Endodermal cell (in vitro differentiated cells): Measurements from ENCODE around the gene SPATA24. TPM values are rescaled to one million over a fixed set of nuclear protein-coding genes. Genes with fewer than 3 reads are reported as not detected.

Experiments used
- DNase-seq: peaks from one replicate; pipeline ENCODE4 v3.0.0-alpha.2; 2017
- H3K27ac ChIP-seq: 2 replicates; pipeline ENCODE4 v1.5.1; 2013; ENCODE audit warnings: mild to moderate bottlenecking, low read depth, low read length, moderate library complexity
- H3K27me3 ChIP-seq: 2 replicates; pipeline ENCODE4 v1.6.1; 2013; ENCODE audit warnings: mild to moderate bottlenecking, low read length, moderate library complexity; ENCODE audit not compliant: insufficient read depth, control insufficient read depth, poor library complexity, severe bottlenecking
- H3K36me3 ChIP-seq: 2 replicates; pipeline ENCODE4 v1.7.0; 2013; ENCODE audit warnings: mild to moderate bottlenecking, low read length, moderate library complexity; ENCODE audit not compliant: control insufficient read depth, insufficient read depth
- H3K4me1 ChIP-seq: one replicate; pipeline ENCODE4 v1.7.0; 2013; ENCODE audit warnings: low read length; ENCODE audit not compliant: control insufficient read depth, insufficient read depth
- H3K4me3 ChIP-seq: 2 replicates; pipeline ENCODE4 v1.5.1; 2013; ENCODE audit warnings: mild to moderate bottlenecking, low read length, moderate library complexity
- H3K9ac ChIP-seq: 2 replicates; pipeline ENCODE4 v1.6.1; 2013; ENCODE audit warnings: mild to moderate bottlenecking, low read length, moderate library complexity; ENCODE audit not compliant: poor library complexity, severe bottlenecking; ENCODE audit errors: extremely low read depth
- H3K9me3 ChIP-seq: 2 replicates; pipeline ENCODE4 v1.6.1; 2013; ENCODE audit warnings: mild to moderate bottlenecking, low read length, moderate library complexity; ENCODE audit not compliant: control insufficient read depth
- H3K27ac Mint-ChIP-seq: 2 replicates; pipeline ENCODE4 v1.8.0; 2020; ENCODE audit warnings: mixed read lengths
- H3K27me3 Mint-ChIP-seq: 2 replicates; pipeline ENCODE4 v1.8.0; 2021; ENCODE audit warnings: mild to moderate bottlenecking, mixed read lengths; ENCODE audit not compliant: insufficient read depth
- H3K36me3 Mint-ChIP-seq: 2 replicates; pipeline ENCODE4 v1.8.0; 2020; ENCODE audit warnings: low read depth, mixed read lengths
- H3K4me1 Mint-ChIP-seq: 2 replicates; pipeline ENCODE4 v1.8.0; 2020; ENCODE audit warnings: mixed read lengths
- H3K4me3 Mint-ChIP-seq: 2 replicates; pipeline ENCODE4 v1.8.0; 2020; ENCODE audit warnings: mild to moderate bottlenecking, moderate library complexity, mixed read lengths
- H3K9me3 Mint-ChIP-seq: 2 replicates; pipeline ENCODE4 v1.8.0; 2020; ENCODE audit warnings: mild to moderate bottlenecking, mixed read lengths
- WGBS, 2 experiments: methylation state at CpG; one replicate each; pipeline versions ENCODE4 v1.1.5 to v1.1.7; 2013; ENCODE audit warnings: missing lambda C conversion rate in 2 of 2, mixed read lengths in 1 of 2; ENCODE audit not compliant: insufficient coverage in 1 of 2, insufficient read length in 1 of 2; 5-methylcytosine and 5-hydroxymethylcytosine counted together
- total RNA-seq, 2 donors: library from RNA; stranded (reverse); fragmentation: NEBNext Ultra II Directional in 1 of 2; extraction: Animal tissue kit (Norgen Biotek cat#: 25700) in 1 of 2; gene quantifications; 2 replicates in 1 of 2; 3 replicates in 1 of 2; pipeline ENCODE4 v1.2.1, GENCODE V29; 2021
- TF ChIP-seq, protein P1 (sequence below): fragments of 200-600 bp; sonication (generic); conservative IDR thresholded peaks from 2 replicates; pipeline ENCODE4 v1.5.0; 2021; ENCODE audit warnings: antibody characterized with exemption, mild to moderate bottlenecking

SPATA24 gene
- total RNA-seq, 2 donors from 2014 or later: 9.8 to 10.6 TPM

DNA sequence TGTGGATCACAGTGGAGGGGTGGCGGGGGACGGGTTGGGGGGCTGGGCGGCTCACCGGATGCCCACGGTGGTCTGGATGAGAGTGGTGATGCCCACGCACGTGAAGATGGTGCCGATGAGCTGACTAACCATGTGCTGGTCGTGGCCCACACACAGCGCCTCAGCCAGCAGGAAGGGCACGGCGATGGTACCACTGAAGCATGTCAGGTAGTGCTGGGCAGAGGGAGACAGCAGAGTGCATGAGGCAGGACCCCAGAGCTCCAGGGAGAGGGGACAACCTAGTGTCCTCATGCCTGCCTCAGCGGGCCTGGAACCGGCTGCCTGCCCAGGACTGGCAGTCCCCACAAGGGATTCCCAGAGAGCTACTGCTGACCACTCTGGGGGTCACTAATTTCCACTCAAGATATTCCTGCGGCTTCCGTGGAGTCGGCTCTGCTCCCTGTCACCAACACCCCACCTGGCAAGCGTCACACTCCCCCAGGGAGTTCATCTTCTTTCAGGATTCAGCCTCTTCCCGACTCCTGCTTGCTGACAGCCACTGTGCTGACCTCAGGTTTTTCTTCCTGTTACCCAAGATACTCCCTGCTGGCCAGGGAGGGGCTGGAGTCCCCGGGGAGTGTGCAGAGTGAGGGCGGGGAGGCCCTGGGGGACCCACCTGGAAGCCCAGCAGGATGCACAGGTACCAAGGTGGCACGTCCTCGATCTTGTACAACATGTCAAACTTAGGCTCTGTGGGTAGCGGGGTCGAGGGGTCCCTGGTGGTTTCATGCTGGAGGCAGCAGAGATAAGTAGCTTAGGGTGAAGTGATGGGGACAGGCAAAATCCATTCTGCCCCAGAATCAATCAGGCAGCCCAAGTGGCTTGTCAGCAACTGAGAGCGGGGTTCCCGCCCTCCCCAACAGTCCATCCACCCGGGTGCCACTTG, 21.8 kb downstream of the SPATA24 start:
- peaks cover 6% of the 10 kb centered on the region for H3K4me1 ChIP-seq
- no peaks in the 10 kb centered on the region for H3K27me3 Mint-ChIP-seq
- DNase-seq: peak; percentile 44
- WGBS, 2 experiments: 93 to 94% methylated on average over 21 to 28 of the region's 28 CpGs
- H3K36me3 ChIP-seq: peaks cover 3% of the 10 kb centered on the region
- TF ChIP-seq, protein P1, sequence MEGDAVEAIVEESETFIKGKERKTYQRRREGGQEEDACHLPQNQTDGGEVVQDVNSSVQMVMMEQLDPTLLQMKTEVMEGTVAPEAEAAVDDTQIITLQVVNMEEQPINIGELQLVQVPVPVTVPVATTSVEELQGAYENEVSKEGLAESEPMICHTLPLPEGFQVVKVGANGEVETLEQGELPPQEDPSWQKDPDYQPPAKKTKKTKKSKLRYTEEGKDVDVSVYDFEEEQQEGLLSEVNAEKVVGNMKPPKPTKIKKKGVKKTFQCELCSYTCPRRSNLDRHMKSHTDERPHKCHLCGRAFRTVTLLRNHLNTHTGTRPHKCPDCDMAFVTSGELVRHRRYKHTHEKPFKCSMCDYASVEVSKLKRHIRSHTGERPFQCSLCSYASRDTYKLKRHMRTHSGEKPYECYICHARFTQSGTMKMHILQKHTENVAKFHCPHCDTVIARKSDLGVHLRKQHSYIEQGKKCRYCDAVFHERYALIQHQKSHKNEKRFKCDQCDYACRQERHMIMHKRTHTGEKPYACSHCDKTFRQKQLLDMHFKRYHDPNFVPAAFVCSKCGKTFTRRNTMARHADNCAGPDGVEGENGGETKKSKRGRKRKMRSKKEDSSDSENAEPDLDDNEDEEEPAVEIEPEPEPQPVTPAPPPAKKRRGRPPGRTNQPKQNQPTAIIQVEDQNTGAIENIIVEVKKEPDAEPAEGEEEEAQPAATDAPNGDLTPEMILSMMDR: no peak
- no peaks in the 10 kb centered on the region for H3K9me3 ChIP-seq
- H3K27ac ChIP-seq: no peak overlapping the region
- no peak overlapping the region for H3K9ac ChIP-seq
- peaks cover 16% of the 10 kb centered on the region for H3K4me1 Mint-ChIP-seq
- H3K27me3 ChIP-seq: no peaks in the 10 kb centered on the region
- H3K27ac Mint-ChIP-seq: no peak overlapping the region
- no peak overlapping the region for H3K4me3 Mint-ChIP-seq
- peaks cover 3% of the 10 kb centered on the region for H3K36me3 Mint-ChIP-seq
- H3K9me3 Mint-ChIP-seq: no peaks in the 10 kb centered on the region
- H3K4me3 ChIP-seq: no peak overlapping the region

DNA sequence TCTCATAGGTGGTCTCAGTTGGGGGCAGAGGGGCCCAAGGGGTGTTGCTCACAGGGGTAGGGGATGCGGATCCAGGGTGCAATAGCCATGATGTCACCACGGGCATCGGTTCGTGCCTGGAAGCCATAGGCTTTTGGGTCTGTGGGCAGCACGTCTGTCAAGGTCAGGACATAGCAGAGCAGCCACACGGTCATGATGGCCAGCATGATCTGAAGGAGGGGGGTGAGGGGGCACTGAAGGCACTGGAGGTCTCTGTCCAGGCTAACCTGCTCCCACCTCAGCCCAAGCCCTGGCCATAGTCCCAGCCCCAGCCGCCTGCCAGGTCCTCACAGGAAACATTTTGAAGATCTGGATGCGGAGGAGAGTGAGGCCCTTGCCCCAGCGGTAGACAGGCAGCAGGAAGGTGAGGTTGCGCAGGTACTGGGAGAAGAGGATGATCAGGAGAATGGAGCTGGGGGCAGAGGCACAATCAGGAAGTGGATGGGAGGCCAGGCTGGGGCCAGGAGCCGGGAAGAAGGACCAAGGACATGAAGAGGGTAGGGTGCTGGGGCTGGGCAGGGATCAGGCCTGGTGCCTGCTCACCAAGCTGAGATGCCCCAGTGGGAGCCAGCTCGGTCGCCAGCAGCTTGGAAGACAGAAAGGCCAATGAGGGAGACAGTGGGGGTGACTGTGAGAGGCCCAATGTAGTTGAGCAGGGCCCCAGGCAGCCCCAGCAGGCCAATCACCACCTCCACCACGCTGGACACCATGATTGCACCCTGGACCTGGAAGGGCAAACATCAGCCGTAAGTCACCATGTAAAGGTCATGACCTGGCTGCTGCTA, 24.1 kb downstream of the SPATA24 start:
- H3K9me3 Mint-ChIP-seq: peaks cover 2% of the 10 kb centered on the region
- H3K36me3 Mint-ChIP-seq: peaks cover 8% of the 10 kb centered on the region
- H3K27me3 Mint-ChIP-seq: no peaks in the 10 kb centered on the region
- peaks cover 16% of the 10 kb centered on the region for H3K4me1 Mint-ChIP-seq
- Histone ChIP-seq H3K4me1 (peaks cover 6% of the 10 kb centered on the region), H3K9ac (no peak overlapping the region), H3K36me3 (peaks cover 3% of the 10 kb centered on the region), H3K27me3 (no peaks in the 10 kb centered on the region), H3K27ac (no peak overlapping the region), H3K9me3 (no peaks in the 10 kb centered on the region), H3K4me3 (no peak overlapping the region)
- DNase-seq: peak; percentile 39
- TF ChIP-seq, protein P1: no peak
- H3K27ac Mint-ChIP-seq: no peak overlapping the region
- no peak overlapping the region for H3K4me3 Mint-ChIP-seq
- WGBS, 2 experiments: 94 to 95% methylated on average over 9 to 15 of the region's 15 CpGs

DNA sequence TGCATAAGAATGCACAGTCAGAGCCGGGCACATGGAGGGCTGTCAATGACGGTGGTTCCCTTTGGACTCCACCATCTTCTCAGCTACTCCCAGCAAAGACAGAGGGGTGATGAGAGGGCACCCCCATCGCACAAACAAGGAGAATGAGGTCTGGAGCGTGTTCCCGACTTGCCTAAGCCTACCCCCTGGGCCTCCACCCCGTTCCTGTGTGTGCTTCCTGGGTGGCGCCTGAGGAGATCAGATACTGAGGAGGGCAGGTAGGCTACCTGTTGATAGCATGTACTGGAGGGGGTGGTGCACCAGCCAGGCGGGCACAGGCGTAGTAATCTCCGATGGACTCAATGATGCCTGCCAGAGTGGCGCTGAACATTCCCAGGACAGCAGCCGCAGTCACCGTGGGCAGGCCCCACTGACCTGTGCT, 24.9 kb downstream of the SPATA24 start:
- Histone ChIP-seq H3K27ac (no peak overlapping the region), H3K9me3 (no peaks in the 10 kb centered on the region), H3K27me3 (no peaks in the 10 kb centered on the region), H3K4me1 (peaks cover 6% of the 10 kb centered on the region), H3K9ac (no peak overlapping the region), H3K36me3 (peaks cover 3% of the 10 kb centered on the region), H3K4me3 (no peak overlapping the region)
- Mint-ChIP-seq H3K4me3 (no peak overlapping the region), H3K27me3 (no peaks in the 10 kb centered on the region), H3K36me3 (peaks cover 10% of the 10 kb centered on the region), H3K27ac (no peak overlapping the region), H3K9me3 (peaks cover 2% of the 10 kb centered on the region), H3K4me1 (peaks cover 12% of the 10 kb centered on the region)
- 93 to 97% methylated on average over 10 to 13 of the region's 13 CpGs for whole genome bisulfite sequencing, 2 experiments
- DNase-seq: peak; percentile 43
- TF ChIP-seq, protein P1: no peak
